Effector memory CD4-positive, alpha-beta T cell (primary cell): Measurements from ENCODE around the gene KCTD17.
A peak's percentile ranks its signal among the peaks of the same experiment; 100 is the strongest.

Experiments used
- DNase-seq, 3 donors: peaks; one replicate each; pipeline ENCODE4 v3.0.0-alpha.2; 2020
- H3K27ac ChIP-seq: 2 replicates; pipeline ENCODE4 v1.7.0; 2013; ENCODE audit warnings: mild to moderate bottlenecking, low read length, moderate library complexity; ENCODE audit not compliant: insufficient read depth, poor library complexity, severe bottlenecking
- H3K27me3 ChIP-seq: replicated peaks from 2 replicates; pipeline ENCODE4 v1.7.0; 2013; ENCODE audit warnings: mild to moderate bottlenecking, low read length; ENCODE audit not compliant: insufficient read depth, control insufficient read depth, poor library complexity, severe bottlenecking
- H3K36me3 ChIP-seq: 2 replicates; pipeline ENCODE4 v1.7.0; 2013; ENCODE audit warnings: mild to moderate bottlenecking, low read length, moderate library complexity; ENCODE audit not compliant: control insufficient read depth, insufficient read depth
- H3K4me1 ChIP-seq: 2 replicates; pipeline ENCODE4 v1.7.0; 2013; ENCODE audit warnings: low read length, mild to moderate bottlenecking; ENCODE audit not compliant: control insufficient read depth, insufficient read depth, poor library complexity, severe bottlenecking
- H3K4me3 ChIP-seq: 2 replicates; pipeline ENCODE4 v1.7.0; 2013; ENCODE audit warnings: low read length, low read depth, mild to moderate bottlenecking; ENCODE audit not compliant: insufficient read depth, poor library complexity, severe bottlenecking
- H3K9me3 ChIP-seq: 2 replicates; pipeline ENCODE4 v1.7.0; 2013; ENCODE audit warnings: mild to moderate bottlenecking, low read length, moderate library complexity; ENCODE audit not compliant: control insufficient read depth

KCTD17 gene

GRCh38 chr22:37012262-37012904 lies 39.2 kb upstream of the KCTD17 start:
- H3K27ac ChIP-seq: no peak overlapping the region
- no peaks in the 10 kb centered on the region for H3K36me3 ChIP-seq
- no peak overlapping the region for H3K4me3 ChIP-seq
- no peak for DNase-seq
- H3K9me3 ChIP-seq: no peaks in the 10 kb centered on the region
- no peaks in the 10 kb centered on the region for H3K27me3 ChIP-seq
- H3K4me1 ChIP-seq: no peaks in the 10 kb centered on the region

- H3K4me1 ChIP-seq: no peaks in the 10 kb centered on the region
- H3K27me3 ChIP-seq: no peaks in the 10 kb centered on the region
- H3K36me3 ChIP-seq: no peaks in the 10 kb centered on the region
- no peak for DNase-seq
- no peak overlapping the region for H3K4me3 ChIP-seq
- no peak overlapping the region for H3K27ac ChIP-seq
- no peaks in the 10 kb centered on the region for H3K9me3 ChIP-seq
Measured at GRCh38 chr22:37012956-37013355, 38.6 kb upstream of the KCTD17 start.

- peaks cover 5% of the 10 kb centered on the region for H3K4me1 ChIP-seq
- H3K36me3 ChIP-seq: no peaks in the 10 kb centered on the region
- H3K9me3 ChIP-seq: no peaks in the 10 kb centered on the region
- H3K27ac ChIP-seq: no peak overlapping the region
- H3K4me3 ChIP-seq: no peak overlapping the region
- H3K27me3 ChIP-seq: no peaks in the 10 kb centered on the region
- no peak for DNase-seq
Measured at GRCh38 chr22:37014415-37014806, 37.1 kb upstream of the KCTD17 start.

GRCh38 chr22:37014835-37015586 lies 36.5 kb upstream of the KCTD17 start:
- no peak for DNase-seq
- peaks cover 5% of the 10 kb centered on the region for H3K4me1 ChIP-seq
- no peak overlapping the region for H3K27ac ChIP-seq
- no peaks in the 10 kb centered on the region for H3K27me3 ChIP-seq
- H3K36me3 ChIP-seq: no peaks in the 10 kb centered on the region
- H3K9me3 ChIP-seq: no peaks in the 10 kb centered on the region
- H3K4me3 ChIP-seq: no peak overlapping the region

GRCh38 chr22:37015587-37015878 lies 36.0 kb upstream of the KCTD17 start:
- no peaks in the 10 kb centered on the region for H3K27me3 ChIP-seq
- H3K9me3 ChIP-seq: no peaks in the 10 kb centered on the region
- peaks cover 8% of the 10 kb centered on the region for H3K4me1 ChIP-seq
- no peak overlapping the region for H3K27ac ChIP-seq
- H3K4me3 ChIP-seq: no peak overlapping the region
- no peak for DNase-seq
- H3K36me3 ChIP-seq: no peaks in the 10 kb centered on the region

GRCh38 chr22:37016134-37016910 lies 35.2 kb upstream of the KCTD17 start:
- Histone ChIP-seq H3K9me3 (no peaks in the 10 kb centered on the region), H3K27ac (no peak overlapping the region), H3K27me3 (no peaks in the 10 kb centered on the region), H3K36me3 (no peaks in the 10 kb centered on the region), H3K4me3 (no peak overlapping the region), H3K4me1 (peaks cover 8% of the 10 kb centered on the region)
- DNase-seq: no peak

- no peak overlapping the region for H3K27ac ChIP-seq
- H3K4me1 ChIP-seq: peaks cover 8% of the 10 kb centered on the region
- H3K4me3 ChIP-seq: no peak overlapping the region
- no peaks in the 10 kb centered on the region for H3K9me3 ChIP-seq
- H3K27me3 ChIP-seq: no peaks in the 10 kb centered on the region
- no peak for DNase-seq
- no peaks in the 10 kb centered on the region for H3K36me3 ChIP-seq
Measured at GRCh38 chr22:37017356-37017755, 34.2 kb upstream of the KCTD17 start.

- no peaks in the 10 kb centered on the region for H3K36me3 ChIP-seq
- no peak overlapping the region for H3K4me3 ChIP-seq
- H3K27ac ChIP-seq: no peak overlapping the region
- peaks cover 8% of the 10 kb centered on the region for H3K4me1 ChIP-seq
- no peak for DNase-seq
- no peaks in the 10 kb centered on the region for H3K27me3 ChIP-seq
- no peaks in the 10 kb centered on the region for H3K9me3 ChIP-seq
Measured at GRCh38 chr22:37018086-37018814, 33.3 kb upstream of the KCTD17 start.

GRCh38 chr22:37018815-37019308 lies 32.7 kb upstream of the KCTD17 start:
- H3K36me3 ChIP-seq: no peaks in the 10 kb centered on the region
- H3K27ac ChIP-seq: no peak overlapping the region
- H3K4me3 ChIP-seq: peak overlapping the region; percentile 45
- no peak for DNase-seq
- peaks cover 8% of the 10 kb centered on the region for H3K4me1 ChIP-seq
- no peaks in the 10 kb centered on the region for H3K27me3 ChIP-seq
- no peaks in the 10 kb centered on the region for H3K9me3 ChIP-seq
